Osteoblast (primary cell): ENCODE results near the gene ECHDC3. TPM values are rescaled to one million over a fixed set of nuclear protein-coding genes. Genes with fewer than 3 reads are reported as not detected.

ENCODE experiments used
- DNase-seq: peaks from one replicate; pipeline ENCODE4 v3.0.0; 2011; ENCODE audit warnings: low spot score, mixed read lengths; ENCODE audit not compliant: insufficient read length; ENCODE audit errors: missing footprints
- H2AFZ ChIP-seq: 2 replicates; pipeline ENCODE4 v1.6.0; 2011; ENCODE audit warnings: mild to moderate bottlenecking, low read length
- H3K27ac ChIP-seq: 2 replicates; pipeline ENCODE4 v1.5.1; 2011; ENCODE audit warnings: mild to moderate bottlenecking, low read depth, low read length, moderate library complexity
- H3K27me3 ChIP-seq: 2 replicates; pipeline ENCODE4 v1.6.0; 2012; ENCODE audit warnings: mild to moderate bottlenecking, control low read depth, inconsistent platforms, low read length, moderate library complexity; ENCODE audit not compliant: insufficient read depth
- H3K36me3 ChIP-seq: 2 replicates; pipeline ENCODE4 v1.5.1; 2011; ENCODE audit warnings: mild to moderate bottlenecking, low read length, control low read depth, moderate library complexity; ENCODE audit not compliant: insufficient read depth
- H3K4me1 ChIP-seq: 2 replicates; pipeline ENCODE4 v1.5.1; 2011; ENCODE audit warnings: mild to moderate bottlenecking, low read length, control low read depth, moderate library complexity; ENCODE audit not compliant: insufficient read depth
- H3K4me2 ChIP-seq: 2 replicates; pipeline ENCODE4 v1.6.0; 2011; ENCODE audit warnings: mild to moderate bottlenecking, low read length; ENCODE audit not compliant: insufficient read depth
- H3K4me3 ChIP-seq: fragments of 200-600 bp; sonication (generic); 3 replicates; pipeline ENCODE4 v1.5.1; 2012; ENCODE audit warnings: mild to moderate bottlenecking, low read length, inconsistent platforms; ENCODE audit not compliant: insufficient read depth
- H3K79me2 ChIP-seq: 2 replicates; pipeline ENCODE4 v1.6.0; 2012; ENCODE audit warnings: mild to moderate bottlenecking, low read length, control low read depth, inconsistent platforms; ENCODE audit not compliant: insufficient read depth
- H3K9me3 ChIP-seq: 2 replicates; pipeline ENCODE4 v1.5.1; 2011; ENCODE audit warnings: low read depth, low read length, control low read depth
- H4K20me1 ChIP-seq: 2 replicates; pipeline ENCODE4 v1.6.0; 2012; ENCODE audit warnings: mild to moderate bottlenecking, low read length, control low read depth; ENCODE audit not compliant: insufficient read depth
- total RNA-seq: library from RNA; depleted of rRNA; stranded (reverse); fragments of >200 nt; gene quantifications from 2 replicates; pipeline ENCODE4 v1.2.3, GENCODE V29; 2012
- TF ChIP-seq, protein P1 (sequence below): IDR thresholded peaks from 2 replicates; pipeline ENCODE4 v1.5.1; 2011; ENCODE audit warnings: mild to moderate bottlenecking, low read depth, low read length, moderate library complexity; ENCODE audit errors: extremely low read depth

Gene ECHDC3
- total RNA-seq, 1 donor, result 0.36 TPM

- H3K4me2 ChIP-seq, result no peak overlapping the region
- H3K27ac ChIP-seq, result no peak overlapping the region
- no peak for DNase-seq
- H3K79me2 ChIP-seq, result no peaks in the 10 kb centered on the region
- no peak overlapping the region for H2AFZ ChIP-seq
- H3K9me3 ChIP-seq, result no peaks in the 10 kb centered on the region
- H3K36me3 ChIP-seq, result no peaks in the 10 kb centered on the region
- TF ChIP-seq, protein P1, sequence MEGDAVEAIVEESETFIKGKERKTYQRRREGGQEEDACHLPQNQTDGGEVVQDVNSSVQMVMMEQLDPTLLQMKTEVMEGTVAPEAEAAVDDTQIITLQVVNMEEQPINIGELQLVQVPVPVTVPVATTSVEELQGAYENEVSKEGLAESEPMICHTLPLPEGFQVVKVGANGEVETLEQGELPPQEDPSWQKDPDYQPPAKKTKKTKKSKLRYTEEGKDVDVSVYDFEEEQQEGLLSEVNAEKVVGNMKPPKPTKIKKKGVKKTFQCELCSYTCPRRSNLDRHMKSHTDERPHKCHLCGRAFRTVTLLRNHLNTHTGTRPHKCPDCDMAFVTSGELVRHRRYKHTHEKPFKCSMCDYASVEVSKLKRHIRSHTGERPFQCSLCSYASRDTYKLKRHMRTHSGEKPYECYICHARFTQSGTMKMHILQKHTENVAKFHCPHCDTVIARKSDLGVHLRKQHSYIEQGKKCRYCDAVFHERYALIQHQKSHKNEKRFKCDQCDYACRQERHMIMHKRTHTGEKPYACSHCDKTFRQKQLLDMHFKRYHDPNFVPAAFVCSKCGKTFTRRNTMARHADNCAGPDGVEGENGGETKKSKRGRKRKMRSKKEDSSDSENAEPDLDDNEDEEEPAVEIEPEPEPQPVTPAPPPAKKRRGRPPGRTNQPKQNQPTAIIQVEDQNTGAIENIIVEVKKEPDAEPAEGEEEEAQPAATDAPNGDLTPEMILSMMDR, result no peak
- H4K20me1 ChIP-seq, result no peaks in the 10 kb centered on the region
- H3K27me3 ChIP-seq, result peaks cover 2% of the 10 kb centered on the region
- no peak overlapping the region for H3K4me3 ChIP-seq
- H3K4me1 ChIP-seq, result no peaks in the 10 kb centered on the region
These were observed 18.8 kb upstream of the ECHDC3 start for GRCh38 chr10:11723359-11723758.

DNA sequence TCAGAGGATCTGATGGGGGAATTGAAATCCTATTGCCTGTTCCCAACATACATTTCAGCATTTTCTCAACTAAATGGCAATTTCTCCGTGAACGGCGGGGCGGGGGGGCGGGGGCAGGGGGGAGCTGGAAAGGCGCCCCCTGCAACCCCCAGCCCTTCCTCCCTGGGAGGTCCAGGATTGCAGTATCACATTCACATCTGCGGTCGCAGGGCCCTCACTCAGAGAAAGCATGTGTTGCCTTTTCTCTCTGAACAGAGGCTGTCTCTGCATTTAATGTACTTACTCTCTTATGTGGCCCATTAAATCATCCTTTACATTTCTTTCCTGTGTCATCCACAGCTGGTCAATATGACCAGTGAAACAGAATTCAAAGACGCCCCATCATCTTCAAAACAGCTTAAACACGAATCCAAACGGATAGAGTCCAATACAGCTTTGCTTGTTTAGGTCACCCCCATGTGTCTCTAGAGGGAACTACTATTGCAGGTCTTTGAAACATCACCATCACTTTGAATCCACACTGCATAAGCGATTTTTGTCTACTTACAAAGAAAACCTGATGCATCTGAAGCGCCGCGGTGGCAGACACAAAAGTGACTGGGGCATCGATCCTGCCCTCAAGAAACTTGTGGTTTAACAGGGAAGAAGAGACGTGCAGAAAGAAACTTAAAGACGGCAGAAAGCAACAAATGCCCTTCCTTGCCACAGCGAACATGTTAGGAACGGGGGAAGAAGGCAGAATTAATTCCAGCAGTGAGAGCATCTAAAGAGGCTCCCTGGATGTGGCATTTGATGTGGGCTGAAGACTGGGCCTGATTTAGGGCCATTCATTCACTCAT, 17.0 kb upstream of the ECHDC3 start:
- Histone ChIP-seq H3K4me1 (no peaks in the 10 kb centered on the region), H4K20me1 (no peaks in the 10 kb centered on the region), H3K79me2 (no peaks in the 10 kb centered on the region), H3K27ac (no peak overlapping the region), H3K36me3 (no peaks in the 10 kb centered on the region), H3K4me2 (peak overlapping the region; percentile 48), H3K4me3 (no peak overlapping the region), H2AFZ (peak overlapping the region; percentile 34), H3K27me3 (peaks cover 8% of the 10 kb centered on the region), H3K9me3 (no peaks in the 10 kb centered on the region)
- TF ChIP-seq, protein P1, result peak; percentile 84
- peak; percentile 95 for DNase-seq

DNA sequence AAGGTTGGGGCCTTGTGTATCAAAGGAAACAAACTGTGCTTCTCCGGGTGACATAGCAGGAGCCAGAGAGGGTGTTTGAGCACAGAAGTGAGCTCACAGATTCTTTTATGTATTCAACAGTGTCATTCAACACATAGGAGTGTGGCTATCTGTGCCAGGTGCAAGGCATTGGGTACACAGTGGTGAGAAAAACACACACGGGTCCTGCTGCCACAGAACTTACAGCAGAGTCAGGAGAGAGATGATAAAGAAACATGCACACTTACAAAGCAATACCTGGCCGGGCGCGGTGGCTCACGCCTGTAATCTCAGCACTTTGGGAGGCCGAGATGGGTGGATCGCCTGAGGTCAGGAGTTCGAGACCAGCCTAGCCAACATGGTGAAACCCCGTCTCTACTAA, 16.3 kb upstream of the ECHDC3 start:
- DNase-seq, result no peak
- Histone ChIP-seq H3K4me2 (no peak overlapping the region), H3K79me2 (no peaks in the 10 kb centered on the region), H3K4me3 (no peak overlapping the region), H3K9me3 (no peaks in the 10 kb centered on the region), H4K20me1 (no peaks in the 10 kb centered on the region), H3K27me3 (peaks cover 7% of the 10 kb centered on the region), H2AFZ (no peak overlapping the region), H3K27ac (no peak overlapping the region), H3K36me3 (no peaks in the 10 kb centered on the region), H3K4me1 (no peaks in the 10 kb centered on the region)
- TF ChIP-seq, protein P1, result no peak

- Histone ChIP-seq H3K4me3 (no peak overlapping the region), H3K4me2 (no peak overlapping the region), H4K20me1 (no peaks in the 10 kb centered on the region), H3K9me3 (no peaks in the 10 kb centered on the region), H2AFZ (no peak overlapping the region), H3K27me3 (peaks cover 6% of the 10 kb centered on the region), H3K4me1 (no peaks in the 10 kb centered on the region), H3K27ac (no peak overlapping the region), H3K79me2 (no peaks in the 10 kb centered on the region), H3K36me3 (no peaks in the 10 kb centered on the region)
- DNase-seq, result no peak
- TF ChIP-seq, protein P1, result no peak
These were observed 14.6 kb upstream of the ECHDC3 start for GRCh38 chr10:11727563-11727962.
